Ovary (tissue), 9 donors: ENCODE results near the gene SKIC8. TPM values are rescaled to one million over a fixed set of nuclear protein-coding genes. Genes with fewer than 3 reads are reported as not detected.

Experiments used
- DNase-seq, 5 donors: peaks; one replicate each; pipeline ENCODE4 v3.0.0-alpha.2; 2019 to 2020
- H3K27ac ChIP-seq, 2 donors: fragments of 200-600 bp; one replicate each; pipeline versions ENCODE4 v1.5.1 to v1.8.0; 2019 to 2022
- H3K27me3 ChIP-seq: fragments of 200-600 bp; one replicate; pipeline ENCODE4 v1.8.0; 2022
- H3K36me3 ChIP-seq: fragments of 200-600 bp; sonication (generic); one replicate; pipeline ENCODE4 v1.5.1; 2019
- H3K4me1 ChIP-seq: one replicate; pipeline ENCODE4 v1.8.1; 2013; ENCODE audit warnings: mild to moderate bottlenecking, moderate library complexity; ENCODE audit not compliant: insufficient read depth
- H3K4me3 ChIP-seq: fragments of 200-600 bp; sonication (generic); one replicate; pipeline ENCODE4 v1.5.1; 2017
- H3K9me3 ChIP-seq, 2 donors: fragments of 200-600 bp in 1 of 2; sonication (generic) in 1 of 2; one replicate each; pipeline versions ENCODE4 v1.5.1 to v1.8.1; 2013 to 2019; ENCODE audit warnings: mild to moderate bottlenecking in 1 of 2, moderate library complexity in 1 of 2
- EP300 ChIP-seq: sonication (generic); formaldehyde crosslinking; IDR thresholded peaks from one replicate; pipeline ENCODE4 v1.6.1; 2017; ENCODE audit warnings: antibody characterized with exemption
- POLR2A ChIP-seq: fragments of 450-650 bp; IDR thresholded peaks from one replicate; pipeline ENCODE4 v1.6.1; 2017; ENCODE audit warnings: antibody characterized with exemption, mild to moderate bottlenecking, moderate library complexity
- WGBS, 3 donors: extraction: QIAGEN DNeasy Blood & Tissue Kit in 1 of 3; methylation state at CpG; one replicate each; pipeline versions ENCODE4 v1.1.5 to v1.1.7; 2013 to 2017; 5-methylcytosine and 5-hydroxymethylcytosine counted together
- intact Hi-C, 4 donors: fragments of 100-400 bp; cut with DNase I; formaldehyde crosslinking; loops; one replicate each; pipeline versions ENCODE4 v1.11.0 to v1.15.1; 2022 to 2023
- polyA plus RNA-seq, 2 donors: library from polyadenylated mRNA; stranded (reverse); fragments of 200-250 nt in 1 of 2; fragments of 350-450 nt in 1 of 2; fragmentation: Illumina TruSeq in 1 of 2; extraction: RNeasy Lipid Tissue Mini Kit (QIAGEN cat#74804) in 1 of 2; gene quantifications; one replicate each; pipeline ENCODE4 v1.2.3, GENCODE V29; 2013 to 2014
- total RNA-seq, 7 donors: library from RNA; depleted of rRNA in 2 of 7; stranded (reverse); fragments of >200 nt in 2 of 7; fragmentation: NEBNext Ultra II Directional in 3 of 7; extraction: Animal tissue kit (Norgen Biotek cat#: 25700) in 3 of 7; gene quantifications; one replicate each; pipeline versions ENCODE4 v1.1.0 to v1.2.4, GENCODE V29; 2016 to 2023
- TF ChIP-seq, protein P1 (sequence below), 3 donors: fragments of 450-650 bp in 2 of 3; fragments of 200-600 bp in 1 of 3; IDR thresholded peaks; one replicate each; pipeline versions ENCODE4 v1.5.1 to v1.8.0; 2016 to 2022; ENCODE audit warnings: antibody characterized with exemption in 3 of 3, mild to moderate bottlenecking in 1 of 3
- donor health status: DM: no; HTN: no; CAD: no; lungs with moderate emphysema.
- donor health status: DM: no; HTN: no; CAD: no.
- donor health status: Bipolar disorder and iron deficiency.
- donor health status: DM: yes; HTN: yes; CAD: no.
- donor health status: DM: no; HTN: no; CAD: no.
- donor health status: DM: yes; HTN: yes; CAD: no.

The SKIC8 gene
- total and polyA plus RNA-seq, 9 donors = 38.1 to 63.5 (median 50.8) TPM

DNA sequence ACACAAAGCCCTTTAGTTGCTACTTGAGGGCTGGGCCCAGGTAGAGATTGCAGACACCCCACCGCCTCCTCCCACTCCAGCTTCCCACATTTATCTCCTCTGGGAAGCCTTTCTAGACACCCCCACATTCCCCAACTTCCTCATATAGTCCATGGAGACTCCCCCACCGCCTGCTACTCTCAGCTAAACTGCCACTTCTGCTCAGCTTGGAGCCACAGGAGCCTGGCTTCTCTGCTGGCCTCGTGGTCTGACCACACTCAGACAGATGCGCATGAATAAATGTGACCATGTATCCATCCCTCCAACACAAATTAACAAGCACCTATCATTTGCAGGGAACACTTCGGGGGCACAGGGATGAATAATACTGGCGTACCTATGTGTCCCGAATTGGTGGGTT, 54.5 kb downstream of the SKIC8 start:
- Histone ChIP-seq H3K27me3 (no peaks in the 10 kb centered on the region), H3K4me1 (no peaks in the 10 kb centered on the region), H3K4me3 (no peak overlapping the region), H3K36me3 (no peaks in the 10 kb centered on the region), H3K9me3 (no peaks in the 10 kb centered on the region), H3K27ac (no peak overlapping the region)
- TF ChIP-seq, protein P1, sequence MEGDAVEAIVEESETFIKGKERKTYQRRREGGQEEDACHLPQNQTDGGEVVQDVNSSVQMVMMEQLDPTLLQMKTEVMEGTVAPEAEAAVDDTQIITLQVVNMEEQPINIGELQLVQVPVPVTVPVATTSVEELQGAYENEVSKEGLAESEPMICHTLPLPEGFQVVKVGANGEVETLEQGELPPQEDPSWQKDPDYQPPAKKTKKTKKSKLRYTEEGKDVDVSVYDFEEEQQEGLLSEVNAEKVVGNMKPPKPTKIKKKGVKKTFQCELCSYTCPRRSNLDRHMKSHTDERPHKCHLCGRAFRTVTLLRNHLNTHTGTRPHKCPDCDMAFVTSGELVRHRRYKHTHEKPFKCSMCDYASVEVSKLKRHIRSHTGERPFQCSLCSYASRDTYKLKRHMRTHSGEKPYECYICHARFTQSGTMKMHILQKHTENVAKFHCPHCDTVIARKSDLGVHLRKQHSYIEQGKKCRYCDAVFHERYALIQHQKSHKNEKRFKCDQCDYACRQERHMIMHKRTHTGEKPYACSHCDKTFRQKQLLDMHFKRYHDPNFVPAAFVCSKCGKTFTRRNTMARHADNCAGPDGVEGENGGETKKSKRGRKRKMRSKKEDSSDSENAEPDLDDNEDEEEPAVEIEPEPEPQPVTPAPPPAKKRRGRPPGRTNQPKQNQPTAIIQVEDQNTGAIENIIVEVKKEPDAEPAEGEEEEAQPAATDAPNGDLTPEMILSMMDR (IDR thresholded peaks at IDR 0.05) = no peak
- no peak for TF ChIP-seq POLR2A
- no peak for TF ChIP-seq EP300
- 59 to 63% (median 62%) methylated on average over 7 of the region's 7 CpGs for WGBS, 3 donors
- DNase-seq = no peak
- intact Hi-C loops = loop anchor here in 3 of 4 donors (5.0 to 10.0 kb wide), 5 partner anchors 113 to 288 kb away; partner anchors contain the start of gene CIB2 (in 1 of the 3)

DNA sequence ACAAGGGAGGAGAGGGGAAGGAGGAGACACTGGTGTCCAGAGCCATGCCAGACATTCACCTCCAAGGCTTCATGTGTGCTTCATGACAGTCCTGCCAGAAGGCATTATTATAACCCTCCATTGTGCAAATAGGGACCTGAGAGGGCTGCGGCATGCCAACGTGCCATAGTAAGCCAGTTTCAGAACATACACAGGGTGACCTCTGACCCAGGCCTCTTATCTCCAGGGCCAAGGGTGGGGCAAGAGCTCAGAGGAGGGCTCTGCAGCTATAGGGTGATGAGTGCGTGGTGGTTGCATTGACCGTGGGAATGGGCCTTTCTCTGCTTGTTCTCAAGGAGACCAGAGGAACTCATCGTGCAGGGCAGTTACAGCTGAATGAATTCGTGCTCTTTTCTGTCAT, 55.3 kb downstream of the SKIC8 start:
- H3K36me3 ChIP-seq = no peaks in the 10 kb centered on the region
- H3K9me3 ChIP-seq = no peaks in the 10 kb centered on the region
- intact Hi-C loops = loop anchor here in 3 of 4 donors (5.0 to 10.0 kb wide), 5 partner anchors 112 to 287 kb away; partner anchors contain the start of gene CIB2 (in 1 of the 3)
- no peaks in the 10 kb centered on the region for H3K27me3 ChIP-seq
- H3K27ac ChIP-seq = no peak overlapping the region
- no peak for DNase-seq
- no peak overlapping the region for H3K4me3 ChIP-seq
- no peaks in the 10 kb centered on the region for H3K4me1 ChIP-seq
- WGBS, 3 donors = 81 to 89% (median 82%) methylated on average over 6 of the region's 6 CpGs
- TF ChIP-seq EP300 (no peak), POLR2A (no peak)
- TF ChIP-seq, protein P1 (IDR thresholded peaks at IDR 0.05) = no peak

DNA sequence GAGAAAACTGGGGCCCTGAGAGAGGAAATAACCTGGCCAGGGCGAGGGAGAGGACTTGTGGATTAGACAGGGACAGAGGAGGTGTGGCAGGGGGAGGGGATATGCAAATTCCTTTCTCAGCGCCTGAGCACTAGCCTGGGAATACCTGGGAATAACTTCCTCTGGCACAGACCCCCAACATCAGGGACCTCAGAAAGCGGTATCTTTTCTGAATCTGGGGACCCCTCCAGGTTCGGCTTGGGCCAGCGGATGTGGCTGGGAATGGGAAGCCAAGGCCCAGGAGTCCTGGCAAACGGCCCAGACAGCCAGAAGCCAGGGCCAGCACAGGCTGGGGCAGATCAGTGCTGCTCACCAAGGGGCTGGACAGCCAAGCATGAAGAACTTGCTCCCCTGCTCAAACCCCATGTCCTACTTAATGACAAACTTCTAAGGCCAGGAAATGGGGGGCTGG, 55.9 kb downstream of the SKIC8 start:
- TF ChIP-seq EP300 = no peak
- TF ChIP-seq POLR2A = no peak
- TF ChIP-seq, protein P1 (IDR thresholded peaks at IDR 0.05) = no peak
- Histone ChIP-seq H3K9me3 (no peaks in the 10 kb centered on the region), H3K36me3 (no peaks in the 10 kb centered on the region), H3K27ac (no peak overlapping the region), H3K27me3 (no peaks in the 10 kb centered on the region), H3K4me3 (no peak overlapping the region), H3K4me1 (no peaks in the 10 kb centered on the region)
- intact Hi-C loops = loop anchor here in 3 of 4 donors (5.0 to 10.0 kb wide), 5 partner anchors 111 to 286 kb away; partner anchors contain the start of gene CIB2 (in 1 of the 3)
- 22 to 40% (median 37%) methylated on average over 6 of the region's 6 CpGs for WGBS, 3 donors
- peak in 4 of 5 donors; percentile 31 to 71 (median 44) for DNase-seq

DNA sequence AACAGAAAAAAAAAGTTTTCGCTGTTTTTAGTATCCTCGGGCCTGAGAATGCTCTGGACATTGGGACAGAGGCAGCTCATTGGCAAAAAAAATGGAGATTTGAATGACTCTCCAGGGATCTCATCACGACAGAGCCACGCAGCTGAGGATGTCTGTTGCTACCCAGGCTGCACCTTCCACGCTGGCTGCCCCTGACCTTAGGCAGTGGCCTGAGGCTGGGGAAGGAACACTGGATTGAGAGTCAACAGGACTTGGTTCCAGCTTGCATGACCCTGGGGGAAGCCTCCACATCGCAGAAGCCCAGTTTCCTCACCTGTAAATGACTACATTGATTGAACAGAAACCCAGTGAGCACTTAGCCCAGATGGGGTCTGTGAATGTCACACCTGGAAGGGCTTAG, 56.4 kb downstream of the SKIC8 start:
- Histone ChIP-seq H3K36me3 (no peaks in the 10 kb centered on the region), H3K4me1 (no peaks in the 10 kb centered on the region), H3K9me3 (no peaks in the 10 kb centered on the region), H3K4me3 (no peak overlapping the region), H3K27me3 (no peaks in the 10 kb centered on the region), H3K27ac (no peak overlapping the region)
- TF ChIP-seq, protein P1 (IDR thresholded peaks at IDR 0.05) = no peak
- no peak for TF ChIP-seq EP300
- no peak for TF ChIP-seq POLR2A
- 61 to 90% (median 74%) methylated on average over 6 of the region's 6 CpGs for WGBS, 3 donors
- intact Hi-C loops = loop anchor here in 3 of 4 donors (5.0 to 10.0 kb wide), 5 partner anchors 111 to 286 kb away; partner anchors contain the start of gene CIB2 (in 1 of the 3)
- DNase-seq = no peak
